Gastrocnemius medialis (tissue), 4 donors: ENCODE measurements around the gene KRT13. TPM values are rescaled to one million over a fixed set of nuclear protein-coding genes. Genes with fewer than 3 reads are reported as not detected.

ENCODE experiments used
- ATAC-seq, 2 donors: fragments of 150-250 bp; one replicate each; pipeline ENCODE4 v1.9.1; 2016
- DNase-seq, 2 donors: peaks; one replicate each; pipeline ENCODE4 v3.0.0-alpha.2; 2019
- H3K27ac ChIP-seq, 4 donors: fragments of 200-600 bp; sonication (generic); 1 replicate in 1 of 4; 2 replicates in 3 of 4; pipeline ENCODE4 v1.5.1; 2016 to 2018; ENCODE audit warnings: mild to moderate bottlenecking in 2 of 4, moderate library complexity in 1 of 4
- H3K27me3 ChIP-seq, 3 donors: fragments of 200-600 bp; sonication (generic) in 2 of 3; 1 replicate in 1 of 3; 2 replicates in 2 of 3; pipeline versions ENCODE4 v1.5.1 to v1.6.0; 2016 to 2019; ENCODE audit warnings: mild to moderate bottlenecking in 1 of 3, moderate library complexity in 1 of 3
- H3K36me3 ChIP-seq, 2 donors: fragments of 200-600 bp; sonication (generic) in 1 of 2; one replicate each; pipeline ENCODE4 v1.5.1; 2017 to 2018
- H3K4me1 ChIP-seq, 2 donors: fragments of 200-600 bp; sonication (generic) in 1 of 2; one replicate each; pipeline ENCODE4 v1.5.1; 2016 to 2017; ENCODE audit warnings: mild to moderate bottlenecking in 2 of 2
- H3K4me3 ChIP-seq, 4 donors: fragments of 200-600 bp; sonication (generic) in 3 of 4; 1 replicate in 1 of 4; 2 replicates in 3 of 4; pipeline ENCODE4 v1.5.1; 2016 to 2019; ENCODE audit warnings: mild to moderate bottlenecking in 2 of 4
- H3K9me3 ChIP-seq, 3 donors: fragments of 200-600 bp; sonication (generic) in 2 of 3; 1 replicate in 1 of 3; 2 replicates in 2 of 3; pipeline ENCODE4 v1.5.1; 2016 to 2019
- POLR2A ChIP-seq, 2 donors: fragments of 450-650 bp; IDR thresholded peaks; one replicate each; pipeline ENCODE4 v1.6.1; 2017; ENCODE audit warnings: antibody characterized with exemption in 2 of 2, mild to moderate bottlenecking in 2 of 2, moderate library complexity in 2 of 2
- in situ Hi-C, 4 donors: fragments of 200-750 bp; cut with MboI; loops; one replicate each; pipeline versions ENCODE4 v1.15.0 to v1.8.0; 2017; ENCODE audit warnings: low sequenced_read_pairs in 4 of 4
- intact Hi-C: fragments of 100-400 bp; cut with DNase I; formaldehyde crosslinking; loops from one replicate; pipeline ENCODE4 v1.15.1; 2023; ENCODE audit warnings: low total_unique reads
- total RNA-seq, 4 donors: library from RNA; depleted of rRNA; stranded (reverse); fragments of >200 nt; gene quantifications; one replicate each; pipeline versions ENCODE4 v1.1.0 to v1.2.3, GENCODE V29; 2016
- TF ChIP-seq, protein P1 (sequence below), 5 experiments: fragments of 450-650 bp in 3 of 5; fragments of 200-600 bp in 2 of 5; sonication (generic) in 2 of 5; IDR thresholded peaks in 4 of 5; conservative IDR thresholded peaks in 1 of 5; 1 replicate in 4 of 5; 2 replicates in 1 of 5; pipeline ENCODE4 v1.5.1; 2016 to 2019; ENCODE audit warnings: antibody characterized with exemption in 5 of 5, mild to moderate bottlenecking in 3 of 5, moderate library complexity in 3 of 5

KRT13 gene
- total RNA-seq, 4 donors from 2014 or later: not detected

DNA sequence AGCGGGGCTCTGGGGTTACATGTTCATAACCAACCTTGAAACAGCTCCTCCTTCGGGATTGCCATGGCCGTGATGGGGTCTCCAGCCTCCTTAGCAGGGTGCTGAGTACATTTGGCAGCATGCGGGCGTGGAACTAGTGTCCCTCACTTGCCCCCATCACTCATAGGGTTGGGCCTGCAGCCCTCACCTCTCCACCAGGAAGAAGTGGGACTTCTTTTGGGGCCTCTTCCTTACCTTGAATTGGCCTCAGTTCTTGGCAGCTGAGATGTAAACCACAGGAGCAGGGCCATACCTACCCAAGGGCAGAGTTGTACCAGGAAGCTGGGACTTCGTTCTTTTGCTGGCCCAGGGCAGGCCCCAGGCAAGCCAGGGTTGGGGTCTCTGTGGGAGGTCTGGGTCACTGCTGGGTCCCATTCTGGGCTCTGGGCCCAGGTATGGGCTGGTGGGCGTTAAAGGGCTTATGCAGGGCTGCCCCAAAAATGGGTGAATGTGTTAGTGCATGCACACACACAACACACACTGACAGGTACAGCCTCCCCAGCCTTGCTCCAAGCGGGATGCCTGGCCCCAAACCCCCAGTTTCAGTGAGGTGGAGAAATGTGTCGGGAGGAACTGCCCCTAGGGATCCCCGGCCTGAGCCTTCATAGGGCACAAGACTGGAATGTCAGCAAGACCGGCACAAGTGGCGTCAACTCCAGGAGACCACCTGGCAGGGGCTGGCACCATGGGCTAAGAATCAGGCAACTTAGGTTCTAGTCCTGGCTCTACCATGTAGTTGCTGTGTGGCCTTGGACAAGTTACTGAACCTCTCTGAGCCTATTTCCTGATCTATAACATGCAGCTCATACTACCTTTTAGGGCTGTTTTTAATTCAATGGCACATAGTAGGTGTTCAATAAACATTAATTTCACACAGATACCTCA lies 17.2 kb upstream of the KRT13 start:
- no peak overlapping the region for H3K4me3 ChIP-seq
- in situ Hi-C loops (no loop called here), intact Hi-C loops (no loop called here)
- H3K9me3 ChIP-seq: no peaks in the 10 kb centered on the region
- no peaks in the 10 kb centered on the region for H3K36me3 ChIP-seq
- peaks cover 9 to 22% (median 17%) of the 10 kb centered on the region in 3 donors for H3K27me3 ChIP-seq
- H3K4me1 ChIP-seq: peaks cover 0 to under 1% of the 10 kb centered on the region in 2 donors
- ATAC-seq (no peak), DNase-seq (no peak)
- TF ChIP-seq, protein P1, sequence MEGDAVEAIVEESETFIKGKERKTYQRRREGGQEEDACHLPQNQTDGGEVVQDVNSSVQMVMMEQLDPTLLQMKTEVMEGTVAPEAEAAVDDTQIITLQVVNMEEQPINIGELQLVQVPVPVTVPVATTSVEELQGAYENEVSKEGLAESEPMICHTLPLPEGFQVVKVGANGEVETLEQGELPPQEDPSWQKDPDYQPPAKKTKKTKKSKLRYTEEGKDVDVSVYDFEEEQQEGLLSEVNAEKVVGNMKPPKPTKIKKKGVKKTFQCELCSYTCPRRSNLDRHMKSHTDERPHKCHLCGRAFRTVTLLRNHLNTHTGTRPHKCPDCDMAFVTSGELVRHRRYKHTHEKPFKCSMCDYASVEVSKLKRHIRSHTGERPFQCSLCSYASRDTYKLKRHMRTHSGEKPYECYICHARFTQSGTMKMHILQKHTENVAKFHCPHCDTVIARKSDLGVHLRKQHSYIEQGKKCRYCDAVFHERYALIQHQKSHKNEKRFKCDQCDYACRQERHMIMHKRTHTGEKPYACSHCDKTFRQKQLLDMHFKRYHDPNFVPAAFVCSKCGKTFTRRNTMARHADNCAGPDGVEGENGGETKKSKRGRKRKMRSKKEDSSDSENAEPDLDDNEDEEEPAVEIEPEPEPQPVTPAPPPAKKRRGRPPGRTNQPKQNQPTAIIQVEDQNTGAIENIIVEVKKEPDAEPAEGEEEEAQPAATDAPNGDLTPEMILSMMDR (IDR thresholded peaks at IDR 0.05 in 4 of 5, conservative IDR thresholded peaks at IDR 0.05 in 1 of 5): no peak
- no peak for TF ChIP-seq POLR2A (IDR thresholded peaks at IDR 0.05)
- no peak overlapping the region for H3K27ac ChIP-seq

DNA sequence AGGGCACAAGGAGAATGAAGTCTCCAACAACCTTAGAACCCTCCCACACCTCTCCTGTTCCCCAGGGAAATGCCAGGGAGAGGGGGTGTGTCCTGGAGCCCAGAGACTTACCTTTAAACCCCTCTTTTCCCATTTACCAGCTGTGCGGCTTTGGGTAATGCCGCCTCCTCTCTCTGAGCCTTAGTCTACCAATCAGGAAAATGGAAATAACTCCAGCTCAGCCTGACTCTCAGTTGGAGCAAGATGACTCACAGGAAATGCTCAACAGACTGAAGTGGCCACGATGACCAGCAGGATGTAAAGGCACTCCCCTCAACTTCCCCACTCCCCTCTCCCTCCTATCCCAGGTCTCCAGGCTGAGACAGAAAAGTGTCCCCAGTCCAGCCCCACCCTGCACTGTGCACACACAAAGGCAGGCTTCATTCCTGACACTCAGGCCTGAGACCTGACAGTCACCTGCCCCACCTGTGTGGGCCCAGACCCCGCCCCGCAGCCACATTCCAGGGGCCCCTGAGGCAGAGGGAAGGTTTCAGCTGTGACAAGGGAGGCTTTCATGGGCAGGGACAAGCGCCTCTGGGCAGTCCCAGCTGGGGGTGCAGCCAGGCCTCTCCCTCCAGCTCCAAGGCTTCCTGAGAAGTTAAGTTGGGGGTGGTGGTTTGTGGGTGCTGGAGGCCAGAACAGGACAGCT lies 16.3 kb upstream of the KRT13 start:
- no peak overlapping the region for H3K4me3 ChIP-seq
- no peak overlapping the region for H3K27ac ChIP-seq
- H3K36me3 ChIP-seq: no peaks in the 10 kb centered on the region
- ATAC-seq (no peak), DNase-seq (no peak)
- peaks cover 1 to 15% (median 10%) of the 10 kb centered on the region in 3 donors for H3K27me3 ChIP-seq
- TF ChIP-seq, protein P1 (IDR thresholded peaks at IDR 0.05 in 4 of 5, conservative IDR thresholded peaks at IDR 0.05 in 1 of 5): no peak
- TF ChIP-seq POLR2A (IDR thresholded peaks at IDR 0.05): no peak
- H3K4me1 ChIP-seq: no peaks in the 10 kb centered on the region
- intact Hi-C loops: no loop called here
- in situ Hi-C loops: no loop called here
- no peaks in the 10 kb centered on the region for H3K9me3 ChIP-seq

DNA sequence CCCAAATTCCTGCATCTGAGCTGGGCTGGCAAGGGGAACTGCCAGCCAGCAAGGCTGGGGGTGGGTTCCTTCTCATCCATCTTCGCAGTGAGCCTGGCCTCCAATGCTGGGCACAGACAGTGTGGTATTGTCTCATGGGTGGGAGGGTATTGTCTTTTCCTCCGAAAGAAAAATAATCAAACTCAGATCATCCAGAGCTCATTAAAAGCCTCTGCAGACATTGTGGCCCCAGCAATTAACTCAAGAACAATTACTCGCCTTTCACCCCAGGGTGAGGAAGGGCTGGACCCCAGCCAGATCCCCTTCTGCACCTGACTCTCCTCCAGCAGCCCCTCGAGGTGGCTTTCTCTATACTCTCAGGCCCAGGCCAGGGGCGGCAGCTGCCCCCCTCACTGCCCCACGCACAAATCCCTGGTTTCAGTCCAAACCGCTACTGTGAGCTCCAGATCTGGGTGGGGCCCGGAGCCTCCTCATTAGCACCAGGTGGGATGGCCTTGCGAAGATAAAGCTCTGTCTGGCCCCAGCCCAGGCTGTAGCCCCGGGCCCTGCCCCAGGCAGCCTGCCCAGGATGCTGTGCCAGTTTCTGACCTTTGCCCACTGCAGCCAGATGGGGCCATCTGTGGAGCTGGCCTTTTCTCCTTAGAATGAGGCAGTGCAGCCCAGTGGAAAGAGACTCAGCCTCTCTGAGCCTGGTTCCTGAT lies 15.6 kb upstream of the KRT13 start:
- Histone ChIP-seq H3K9me3 (no peaks in the 10 kb centered on the region), H3K27me3 (peaks cover 0 to 10% (median 6%) of the 10 kb centered on the region in 3 donors), H3K27ac (no peak overlapping the region), H3K36me3 (no peaks in the 10 kb centered on the region), H3K4me3 (no peak overlapping the region), H3K4me1 (no peaks in the 10 kb centered on the region)
- ATAC-seq (no peak), DNase-seq (no peak)
- in situ Hi-C loops (no loop called here), intact Hi-C loops (no loop called here)
- TF ChIP-seq, protein P1 (IDR thresholded peaks at IDR 0.05 in 4 of 5, conservative IDR thresholded peaks at IDR 0.05 in 1 of 5): no peak
- TF ChIP-seq POLR2A (IDR thresholded peaks at IDR 0.05): no peak

DNA sequence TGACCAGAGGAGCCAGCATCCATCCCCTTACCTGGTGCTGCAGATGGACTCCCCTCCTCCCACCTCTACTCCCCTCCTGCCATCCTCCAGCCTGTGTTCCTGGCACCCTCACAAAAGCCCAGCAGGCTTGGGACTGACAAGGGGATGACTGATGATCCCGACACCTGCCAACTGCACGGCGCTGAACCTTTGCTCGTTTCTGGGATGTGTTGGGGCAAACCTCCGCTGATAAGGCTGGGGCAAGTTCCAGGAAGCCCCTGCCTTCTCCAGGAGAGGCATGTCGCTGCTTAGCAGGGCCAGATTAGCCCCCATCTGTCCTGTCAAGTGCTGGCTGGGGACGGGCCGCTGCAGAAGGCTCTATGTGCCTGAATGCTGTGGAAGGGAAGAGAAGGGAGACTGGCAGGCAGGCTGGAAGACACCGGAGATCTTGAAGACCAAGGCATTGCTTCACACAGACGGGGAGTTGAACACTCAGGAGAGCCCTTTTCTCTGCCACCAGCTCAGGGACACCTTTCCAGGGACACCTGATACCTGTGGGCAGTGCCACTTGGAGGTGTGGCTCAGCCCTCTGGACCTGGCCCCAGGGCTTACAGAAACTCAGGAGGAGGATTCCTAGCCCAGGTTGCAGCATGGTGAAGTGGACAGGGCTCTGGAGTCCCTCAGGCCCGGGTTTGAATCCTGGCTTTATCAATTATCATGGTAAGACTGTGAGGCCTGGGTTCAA lies 14.3 kb upstream of the KRT13 start:
- no peak overlapping the region for H3K27ac ChIP-seq
- intact Hi-C loops (no loop called here), in situ Hi-C loops (no loop called here)
- ATAC-seq (no peak), DNase-seq (no peak)
- H3K36me3 ChIP-seq: no peaks in the 10 kb centered on the region
- H3K9me3 ChIP-seq: no peaks in the 10 kb centered on the region
- H3K4me3 ChIP-seq: no peak overlapping the region
- H3K4me1 ChIP-seq: no peaks in the 10 kb centered on the region
- TF ChIP-seq POLR2A (IDR thresholded peaks at IDR 0.05): no peak
- TF ChIP-seq, protein P1 (IDR thresholded peaks at IDR 0.05 in 4 of 5, conservative IDR thresholded peaks at IDR 0.05 in 1 of 5): no peak
- H3K27me3 ChIP-seq: peaks cover 0 to 10% (median 0%) of the 10 kb centered on the region in 3 donors
